ENCODE data around the gene CCM2L.

- TF ChIP-seq YY1 (IDR thresholded peaks at IDR 0.05; ENCODE audit: insufficient read depth, insufficient read length), result no peak
- TF ChIP-seq SUZ12 (IDR thresholded peaks at IDR 0.05; ENCODE audit: extremely low read depth, insufficient read depth, insufficient read length), result no peak
Measured at GRCh38 chr20:32056708-32057483, 46.7 kb downstream of the CCM2L start.

All from NT2/D1 (cell line).